IMR-90 (cell line): Measurements from ENCODE around the gene DNAJC13. TPM values are rescaled to one million over a fixed set of nuclear protein-coding genes. Genes with fewer than 3 reads are reported as not detected.

ENCODE experiments used
- ATAC-seq: fragments of 200-7000 bp; cut with Tn5 transposase; 2 replicates; pipeline ENCODE4 v1.9.1; 2020; ENCODE audit warnings: low read depth, mild to moderate bottlenecking, moderate library complexity
- BruUV-seq: library from RNA; stranded (reverse); fragments of 400-500 nt; replicated peaks from 2 replicates; lab custom pipeline; 2021; lab: Mats Ljungman, UMichigan
- CTCF ChIA-PET: fragments of 300-600 bp; formaldehyde crosslinking; extraction: SDS; loops from one replicate; lab custom pipeline; 2021; ENCODE audit warnings: antibody characterized with exemption; lab: Yijun Ruan, JAX
- POLR2A ChIA-PET: fragments of 300-600 bp; sonication (Branson Sonifier 250); formaldehyde crosslinking; loops from one replicate; lab custom pipeline; 2022; ENCODE audit warnings: antibody characterized with exemption; ENCODE audit not compliant: unreplicated experiment; lab: Charles Lee
- DNase-seq: peaks from one replicate; pipeline ENCODE4 v3.0.0; 2013
- H2AFZ ChIP-seq: replicated peaks from 2 replicates; pipeline ENCODE3; 2013; ENCODE audit warnings: low read length, mild to moderate bottlenecking; ENCODE audit not compliant: poor library complexity
- H2AK5ac ChIP-seq: 2 replicates; pipeline ENCODE4 v1.6.1; 2013; ENCODE audit warnings: low read depth, low read length, inconsistent platforms
- H2AK9ac ChIP-seq: replicated peaks from 2 replicates; pipeline ENCODE3; 2013; ENCODE audit warnings: mild to moderate bottlenecking, low read depth, low read length, moderate library complexity; ENCODE audit not compliant: poor library complexity
- H2BK120ac ChIP-seq: 2 replicates; pipeline ENCODE4 v1.6.1; 2013; ENCODE audit warnings: low read depth, low read length, inconsistent platforms
- H2BK15ac ChIP-seq: 3 replicates; pipeline ENCODE4 v1.6.1; 2013; ENCODE audit warnings: low read depth, low read length, inconsistent platforms
- H2BK20ac ChIP-seq: 2 replicates; pipeline ENCODE4 v1.6.1; 2013; ENCODE audit warnings: low read depth, mild to moderate bottlenecking, inconsistent platforms, low read length, moderate library complexity
- H2BK5ac ChIP-seq: 2 replicates; pipeline ENCODE4 v1.6.1; 2013; ENCODE audit warnings: mild to moderate bottlenecking, low read depth, low read length, inconsistent platforms; ENCODE audit not compliant: poor library complexity, severe bottlenecking
- H3K14ac ChIP-seq: replicated peaks from 2 replicates; pipeline ENCODE4 v1.6.1; 2013; ENCODE audit warnings: low read depth, low read length, inconsistent platforms
- H3K18ac ChIP-seq: 2 replicates; pipeline ENCODE4 v1.6.1; 2013; ENCODE audit warnings: low read depth, low read length, control low read depth
- H3K23ac ChIP-seq: 2 replicates; pipeline ENCODE4 v1.6.1; 2013; ENCODE audit warnings: low read depth, low read length, inconsistent platforms
- H3K27ac ChIP-seq: 2 replicates; pipeline ENCODE4 v1.5.1; 2013; ENCODE audit warnings: mild to moderate bottlenecking, control low read depth, low read length; ENCODE audit not compliant: insufficient read depth
- H3K27me3 ChIP-seq: 2 replicates; pipeline ENCODE4 v1.6.1; 2013; ENCODE audit warnings: low read length; ENCODE audit not compliant: control insufficient read depth, insufficient read depth
- H3K36me3 ChIP-seq: 2 replicates; pipeline ENCODE4 v1.6.1; 2013; ENCODE audit warnings: low read length, mixed read lengths; ENCODE audit not compliant: control insufficient read depth, insufficient read depth
- H3K4ac ChIP-seq: 2 replicates; pipeline ENCODE4 v1.6.1; 2013; ENCODE audit warnings: low read depth, low read length, inconsistent platforms
- H3K4me1 ChIP-seq: 2 replicates; pipeline ENCODE4 v1.6.1; 2013; ENCODE audit warnings: low read length, mixed read lengths; ENCODE audit not compliant: control insufficient read depth, insufficient read depth
- H3K4me2 ChIP-seq: 2 replicates; pipeline ENCODE4 v1.6.1; 2013; ENCODE audit warnings: low read depth, mild to moderate bottlenecking, control low read depth, low read length, moderate library complexity
- H3K4me3 ChIP-seq: 2 replicates; pipeline ENCODE4 v1.5.1; 2013; ENCODE audit warnings: low read depth, mild to moderate bottlenecking, control low read depth, low read length, moderate library complexity; ENCODE audit not compliant: insufficient read depth
- H3K56ac ChIP-seq: 2 replicates; pipeline ENCODE4 v1.6.1; 2013; ENCODE audit warnings: low read length, inconsistent platforms; ENCODE audit not compliant: insufficient read depth; ENCODE audit errors: extremely low read depth
- H3K79me1 ChIP-seq, 2 experiments: 2 replicates each; pipeline ENCODE4 v1.6.1; 2013; ENCODE audit warnings: low read length in 2 of 2, inconsistent platforms in 1 of 2, low read depth in 1 of 2
- H3K9ac ChIP-seq: 2 replicates; pipeline ENCODE4 v1.6.1; 2013; ENCODE audit warnings: low read depth, low read length, control low read depth
- H3K9me1 ChIP-seq: 2 replicates; pipeline ENCODE4 v1.6.1; 2013; ENCODE audit warnings: low read length, inconsistent platforms; ENCODE audit not compliant: insufficient read depth
- H3K9me3 ChIP-seq: 2 replicates; pipeline ENCODE4 v1.6.1; 2013; ENCODE audit warnings: low read length; ENCODE audit not compliant: control insufficient read depth, insufficient read depth
- H4K20me1 ChIP-seq: 2 replicates; pipeline ENCODE4 v1.6.1; 2013; ENCODE audit warnings: low read length, inconsistent platforms; ENCODE audit not compliant: insufficient read depth
- H4K5ac ChIP-seq: 2 replicates; pipeline ENCODE4 v1.6.1; 2013; ENCODE audit warnings: mild to moderate bottlenecking, low read depth, low read length, control low read depth
- H4K8ac ChIP-seq, 2 experiments: 2 replicates each; pipeline ENCODE4 v1.6.1; 2013; ENCODE audit warnings: low read depth in 2 of 2, low read length in 2 of 2, control low read depth in 1 of 2, inconsistent platforms in 1 of 2
- H4K91ac ChIP-seq: 2 replicates; pipeline ENCODE4 v1.6.1; 2013; ENCODE audit warnings: low read depth, low read length, inconsistent platforms; ENCODE audit not compliant: insufficient read depth
- CEBPB ChIP-seq: IDR thresholded peaks from 2 replicates; pipeline ENCODE4 v1.6.1; 2012; ENCODE audit warnings: low read depth, low read length, improper control_type of control experiment
- NFE2L2 ChIP-seq: fragments of 150-350 bp; IDR thresholded peaks from 2 replicates; pipeline ENCODE4 v1.6.1; 2016; ENCODE audit warnings: low read depth, mild to moderate bottlenecking, low read length
- WGBS, 2 experiments: methylation state at CpG; one replicate each; pipeline versions ENCODE4 v1.1.5 to v1.1.7; 2013; ENCODE audit warnings: missing lambda C conversion rate in 2 of 2; ENCODE audit not compliant: insufficient read length in 1 of 2; ENCODE audit errors: extremely low coverage in 2 of 2; 5-methylcytosine and 5-hydroxymethylcytosine counted together
- dilution Hi-C: fragments of 300-500 bp; cut with HindIII; formaldehyde crosslinking; loops from one replicate; pipeline ENCODE4 v1.14.3; 2018; ENCODE audit warnings: low sequenced_read_pairs; ENCODE audit not compliant: unreplicated experiment
- in situ Hi-C: fragments of 300-500 bp; cut with MboI; formaldehyde crosslinking; loops from 3 replicates; pipeline ENCODE4 v1.14.3; 2019; ENCODE audit warnings: low sequenced_read_pairs, inconsistent platforms, mixed read lengths
- intact Hi-C: fragments of 100-400 bp; cut with micrococcal nuclease; formaldehyde crosslinking; loops from 2 replicates; pipeline ENCODE4 v1.10.0; 2022
- polyA plus RNA-seq, 3 experiments: library from polyadenylated mRNA; depleted of rRNA; stranded (reverse); fragments of >200 nt; gene quantifications; 2 replicates each; pipeline ENCODE4 v1.2.3, GENCODE V29; 2012; ENCODE audit warnings: low replicate concordance in 1 of 3
- total RNA-seq: library from RNA; depleted of rRNA; stranded (reverse); fragments of >200 nt; gene quantifications from 2 replicates; pipeline ENCODE4 v1.2.3, GENCODE V29; 2012

The DNAJC13 gene
- total and polyA plus RNA-seq, 2 of the 4 experiments (the other 2 are of a cell fraction) = 16.4 to 48.6 TPM

DNA sequence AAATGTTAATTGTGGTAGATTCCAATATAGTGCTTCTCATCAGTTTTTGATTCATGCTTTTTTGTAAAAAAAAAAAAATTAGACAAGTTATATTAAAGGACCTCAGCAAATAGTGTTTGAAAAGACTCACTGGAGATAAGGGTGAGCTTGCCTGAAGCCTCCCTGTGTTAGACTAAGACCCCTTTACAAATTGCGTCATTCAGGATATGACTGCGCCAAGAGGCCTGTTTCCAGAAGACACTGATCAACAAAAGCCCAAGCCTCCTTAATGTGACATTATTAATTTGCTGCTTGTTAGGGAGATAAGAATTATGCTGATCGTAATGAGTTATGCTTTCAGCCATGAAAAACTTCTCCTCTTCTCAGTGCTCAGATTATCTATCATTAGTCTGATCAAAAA lies 13.0 kb upstream of the DNAJC13 start:
- ATAC-seq (no peak), DNase-seq (no peak)
- Histone ChIP-seq H2AK5ac (no peak overlapping the region), H3K27me3 (peaks cover 5% of the 10 kb centered on the region), H2BK20ac (no peak overlapping the region), H4K5ac (no peak overlapping the region), H3K9ac (no peak overlapping the region), H3K14ac (no peak overlapping the region), H3K18ac (no peak overlapping the region), H3K9me1 (no peaks in the 10 kb centered on the region), H4K20me1 (no peaks in the 10 kb centered on the region), H2AK9ac (no peak overlapping the region), H3K4me1 (no peaks in the 10 kb centered on the region), H3K27ac (no peak overlapping the region), H3K9me3 (no peaks in the 10 kb centered on the region), H2BK120ac (no peak overlapping the region), H3K79me1 (no peaks in the 10 kb centered on the region), H3K4ac (no peak overlapping the region), H3K23ac (no peak overlapping the region), H2BK15ac (no peak overlapping the region), H3K4me2 (no peak overlapping the region), H4K8ac (no peak overlapping the region), H3K56ac (no peak overlapping the region), H3K36me3 (no peaks in the 10 kb centered on the region), H2BK5ac (no peak overlapping the region), H2AFZ (no peak overlapping the region), H4K91ac (no peak overlapping the region), H3K4me3 (no peak overlapping the region)
- TF ChIP-seq NFE2L2 (no peak), CEBPB (peak; percentile 33; the same call in 1 of the 2 replicates)
- in situ Hi-C loops = loop anchor here (5.0 kb wide), 2 partner anchors 42 to 147 kb away; no protein-coding TSS in a partner anchor
- WGBS, 2 experiments = no CpG with 5 or more reads among the region's 3 CpGs
- intact Hi-C loops = no loop called here
- dilution Hi-C loops = no loop called here
- BruUV-seq = no TSS peak
- ChIA-PET POLR2A (no interaction called here), CTCF (no interaction called here)
